ENCODE data around the gene ABHD16B. TPM values are rescaled to one million over a fixed set of nuclear protein-coding genes. Genes with fewer than 3 reads are reported as not detected.

The ABHD16B gene
- total and polyA plus RNA-seq, 2 of the 13 experiments (the other 11 are each of a cell fraction or from before 2014, with no cell fraction given): not detected

DNA sequence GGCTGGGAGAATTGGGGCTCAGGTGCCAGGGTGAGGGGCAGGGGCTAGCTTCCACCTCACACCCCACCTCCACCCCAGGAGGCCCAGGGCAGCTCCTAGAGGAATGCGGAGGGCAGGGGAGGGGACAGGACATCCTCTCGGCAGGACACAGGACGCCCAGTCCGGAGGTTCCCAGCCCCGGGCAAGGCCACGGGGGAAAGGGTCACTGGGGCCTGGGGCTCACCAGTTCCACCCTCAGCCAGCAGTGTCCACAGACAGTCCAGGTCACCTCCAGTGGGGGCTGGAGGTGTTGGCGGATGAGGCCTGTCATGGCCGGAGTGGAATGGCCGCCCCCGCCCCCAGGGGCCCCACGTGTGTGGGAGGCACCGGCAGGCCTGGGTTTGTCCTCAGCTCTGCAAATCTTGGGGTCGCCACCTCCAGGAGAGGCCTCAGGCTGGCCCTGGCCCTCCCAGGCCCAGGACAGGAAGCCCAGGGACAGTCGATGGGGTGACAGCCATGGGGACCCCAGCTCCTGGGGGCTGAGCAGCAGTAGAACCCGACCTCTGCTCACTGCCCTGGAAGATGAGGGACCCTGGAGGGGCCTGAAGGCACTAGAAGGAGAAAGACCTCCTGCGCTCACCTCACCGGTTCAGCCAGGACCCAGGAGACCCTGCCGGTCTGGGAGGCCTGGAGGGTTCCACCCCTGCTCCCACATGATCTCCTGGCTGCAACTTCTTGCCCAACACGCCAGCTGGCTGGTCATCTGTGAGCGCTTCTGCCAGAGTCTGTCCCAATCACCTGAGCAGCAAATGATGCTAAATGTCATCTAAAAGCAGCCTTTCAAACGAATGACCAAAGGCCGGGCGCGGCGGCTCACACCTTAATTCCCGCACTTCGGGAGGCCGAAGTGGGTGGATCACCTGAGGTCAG, 13.0 kb upstream of the ABHD16B start (continued):
- TF ChIP-seq ZNF800 (CRISPR knock-in tag; IDR thresholded peaks at IDR 0.05) (0 out of 2 replicates have a peak, but pooled peaks have one; percentile 53), SATB2 (CRISPR knock-in tag; IDR thresholded peaks at IDR 0.05) (no peak), TOE1 (CRISPR knock-in tag; IDR thresholded peaks at IDR 0.05) (no peak), DPF2 (CRISPR knock-in tag; IDR thresholded peaks at IDR 0.05; ENCODE audit: borderline replicate concordance, low read depth) (no peak), HMG20A (CRISPR knock-in tag; IDR thresholded peaks at IDR 0.05; ENCODE audit: borderline replicate concordance) (no peak), ZNF30 (CRISPR knock-in tag; IDR thresholded peaks at IDR 0.05) (no peak), BHLHE40 (IDR thresholded peaks at IDR 0.05; ENCODE audit: low read length) (no peak), MLXIP (CRISPR knock-in tag; IDR thresholded peaks at IDR 0.05; ENCODE audit: borderline replicate concordance) (no peak), SP140L (CRISPR knock-in tag; IDR thresholded peaks at IDR 0.05; ENCODE audit: borderline replicate concordance) (no peak), RNF2 (conservative IDR thresholded peaks at IDR 0.05; ENCODE audit: low read depth) (no peak), SMARCC2 (IDR thresholded peaks at IDR 0.05) (no peak), SAFB2 (CRISPR knock-in tag; IDR thresholded peaks at IDR 0.05; ENCODE audit: borderline replicate concordance, low read depth) (no peak), ATM (IDR thresholded peaks at IDR 0.05; ENCODE audit: borderline replicate concordance) (no peak), POLR2A (IDR thresholded peaks at IDR 0.05; ENCODE audit: insufficient read depth in 1 of 2, low read depth in 2 of 2, low read length in 2 of 2) (no peak), ZNF205 (CRISPR knock-in tag; IDR thresholded peaks at IDR 0.05) (peak; percentile 54; the same call in 1 of the 2 replicates), FUBP1 (CRISPR knock-in tag; IDR thresholded peaks at IDR 0.05; ENCODE audit: borderline replicate concordance) (no peak), CBX1 (IDR thresholded peaks at IDR 0.05; ENCODE audit: low read depth) (no peak), MYC (CRISPR knock-in tag; IDR thresholded peaks at IDR 0.05; ENCODE audit: borderline replicate concordance) (peak; percentile 68; the same call in 1 of the 2 replicates), GFI1 (CRISPR knock-in tag; IDR thresholded peaks at IDR 0.05; ENCODE audit: borderline replicate concordance) (no peak), EED (CRISPR knock-in tag; IDR thresholded peaks at IDR 0.05) (no peak), XBP1 (CRISPR knock-in tag; IDR thresholded peaks at IDR 0.05) (no peak), CENPX (CRISPR knock-in tag; IDR thresholded peaks at IDR 0.05) (no peak), ZMAT3 (CRISPR knock-in tag; conservative IDR thresholded peaks at IDR 0.05) (no peak), HDAC6 (IDR thresholded peaks at IDR 0.05; ENCODE audit: low read depth, low read length) (no peak), KLF9 (CRISPR knock-in tag; IDR thresholded peaks at IDR 0.05; ENCODE audit: low read depth) (no peak), ZNF329 (CRISPR knock-in tag; IDR thresholded peaks at IDR 0.05; ENCODE audit: low read depth) (no peak)

Measured in HepG2 (cell line).